ENCODE data around the gene ZNF516. TPM values are rescaled to one million over a fixed set of nuclear protein-coding genes. Genes with fewer than 3 reads are reported as not detected.

ZNF516 gene
- polyA plus RNA-seq, 1 experiment = 11.3 TPM

GRCh38 chr18:76416911-76417310, 78.1 kb downstream of the ZNF516 start:
- ChIA-PET POLR2A (no interaction called here), CTCF (interaction anchor here (0.6 to 1.3 kb wide), 6 partner anchors 9 to 362 kb away, joined by 3 to 9 read pairs (median 4); no protein-coding TSS in a partner anchor)
- H3K36me3 ChIP-seq (ENCODE audit: control insufficient read depth, insufficient read depth, low read length) = no peaks in the 10 kb centered on the region
- peak; percentile 44 for DNase-seq (ENCODE audit: low read depth)
- H3K4me3 ChIP-seq (ENCODE audit: low read depth, low read length) = no peak overlapping the region
- no peak for TF ChIP-seq CTCF (IDR thresholded peaks at IDR 0.05; ENCODE audit: insufficient read depth, low read depth, low read length)
- no peaks in the 10 kb centered on the region for H3K27me3 ChIP-seq (ENCODE audit: control insufficient read depth, insufficient read depth, low read length)

GRCh38 chr18:76414936-76415621, 80.0 kb downstream of the ZNF516 start:
- H3K36me3 ChIP-seq (ENCODE audit: control insufficient read depth, insufficient read depth, low read length) = no peaks in the 10 kb centered on the region
- ChIA-PET CTCF (interaction anchor here (2.1 kb wide), 1 partner anchor 16 kb away, joined by 10 read pairs; no protein-coding TSS in a partner anchor), POLR2A (no interaction called here)
- DNase-seq (ENCODE audit: low read depth) = no peak
- no peak overlapping the region for H3K4me3 ChIP-seq (ENCODE audit: low read depth, low read length)
- TF ChIP-seq CTCF (IDR thresholded peaks at IDR 0.05; ENCODE audit: insufficient read depth, low read depth, low read length) = no peak
- no peaks in the 10 kb centered on the region for H3K27me3 ChIP-seq (ENCODE audit: control insufficient read depth, insufficient read depth, low read length)

- no peaks in the 10 kb centered on the region for H3K27me3 ChIP-seq (ENCODE audit: control insufficient read depth, insufficient read depth, low read length)
- ChIA-PET CTCF (interaction anchor here (1.2 to 1.3 kb wide), 2 partner anchors 13 to 14 kb away, joined by 6 to 8 read pairs; no protein-coding TSS in a partner anchor), POLR2A (no interaction called here)
- H3K36me3 ChIP-seq (ENCODE audit: control insufficient read depth, insufficient read depth, low read length) = no peaks in the 10 kb centered on the region
- TF ChIP-seq CTCF (IDR thresholded peaks at IDR 0.05; ENCODE audit: insufficient read depth, low read depth, low read length) = no peak
- H3K4me3 ChIP-seq (ENCODE audit: low read depth, low read length) = no peak overlapping the region
- no peak for DNase-seq (ENCODE audit: low read depth)
Measured at GRCh38 chr18:76412818-76413565, 82.0 kb downstream of the ZNF516 start.

- DNase-seq (ENCODE audit: low read depth) = no peak
- Histone ChIP-seq H3K27me3 (ENCODE audit: control insufficient read depth, insufficient read depth, low read length) (no peaks in the 10 kb centered on the region), H3K4me3 (ENCODE audit: low read depth, low read length) (no peak overlapping the region), H3K36me3 (ENCODE audit: control insufficient read depth, insufficient read depth, low read length) (no peaks in the 10 kb centered on the region)
- no peak for TF ChIP-seq CTCF (IDR thresholded peaks at IDR 0.05; ENCODE audit: insufficient read depth, low read depth, low read length)
- ChIA-PET CTCF (interaction anchor here (1.2 to 1.3 kb wide), 2 partner anchors 13 to 14 kb away, joined by 6 to 8 read pairs; no protein-coding TSS in a partner anchor), POLR2A (no interaction called here)
Measured at GRCh38 chr18:76412010-76412817, 82.8 kb downstream of the ZNF516 start.

All from BJ (cell line).